ENCODE measurements around the gene FANCE.

FANCE gene

DNA sequence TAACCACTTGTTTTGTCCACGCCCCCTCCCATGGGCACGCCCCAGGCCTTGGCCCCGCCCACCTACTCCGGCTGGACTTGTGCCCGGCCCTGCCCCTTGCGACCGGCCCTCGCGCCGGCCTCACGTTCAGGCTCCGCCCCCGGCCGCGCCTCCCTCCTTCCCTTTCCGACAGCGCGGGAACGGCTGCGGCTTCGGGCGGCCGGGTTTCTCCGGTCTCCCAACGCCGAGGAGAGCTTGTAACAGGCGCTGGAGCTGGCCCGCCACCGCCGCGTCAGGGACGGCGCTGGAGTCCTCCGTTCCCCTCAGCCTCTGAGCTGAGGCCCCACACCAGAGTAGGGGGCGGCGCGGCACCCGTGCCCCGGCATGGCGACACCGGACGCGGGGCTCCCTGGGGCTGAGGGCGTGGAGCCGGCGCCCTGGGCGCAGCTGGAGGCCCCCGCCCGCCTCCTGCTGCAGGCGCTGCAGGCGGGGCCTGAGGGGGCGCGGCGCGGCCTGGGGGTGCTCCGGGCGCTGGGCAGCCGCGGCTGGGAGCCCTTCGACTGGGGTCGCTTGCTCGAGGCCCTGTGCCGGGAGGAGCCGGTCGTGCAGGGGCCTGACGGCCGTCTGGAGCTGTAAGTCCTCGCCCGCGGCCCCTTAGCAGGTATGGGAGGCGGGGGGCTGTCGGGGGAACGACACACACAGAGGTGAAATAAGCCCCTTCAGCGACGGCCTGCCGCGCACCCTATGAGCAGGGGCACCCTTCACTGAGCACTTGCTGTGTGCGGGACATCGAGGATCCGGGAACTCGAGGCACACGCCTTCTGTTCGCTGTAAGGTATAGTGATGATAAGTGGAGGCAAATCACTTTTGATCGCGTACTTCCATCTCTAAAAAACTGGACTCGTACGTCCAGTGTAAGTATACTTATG is at the start of gene FANCE:
TSS of gene FANCE (plus strand) at position 156 of the 908 bp plus-strand sequence. CDS start at position 364, 208 bp downstream.
- Histone ChIP-seq H3K9me3 (ENCODE audit: control insufficient read depth, insufficient read depth, low read length) (no peaks in the 10 kb centered on the region), H3K27ac (ENCODE audit: low read depth, low read length) (no peak within 1 kb of the TSS)

GRCh38 chr6:35402856-35403191 is 49.3 kb upstream of the FANCE start:
- Histone ChIP-seq H3K27ac (ENCODE audit: low read depth, low read length) (no peak overlapping the region), H3F3A (ENCODE audit: control insufficient read depth, insufficient read depth) (no peaks in the 10 kb centered on the region), H3K9me2 (replicated peaks; ENCODE audit: control insufficient read depth, low read length) (no peaks in the 10 kb centered on the region), H3K36me3 (ENCODE audit: control insufficient read depth, low read length) (no peaks in the 10 kb centered on the region), H4K20me1 (ENCODE audit: control insufficient read depth, insufficient read depth, low read depth, low read length) (no peaks in the 10 kb centered on the region; the same call in 1 of the 2 replicates), H3K4me3 (ENCODE audit: low read length) (no peak overlapping the region), H3K9me3 (ENCODE audit: control insufficient read depth, insufficient read depth, low read length) (no peaks in the 10 kb centered on the region), H3K27me3 (ENCODE audit: control insufficient read depth, low read length) (no peaks in the 10 kb centered on the region), H3K4me2 (ENCODE audit: low read length) (no peak overlapping the region), H3K4me1 (ENCODE audit: control insufficient read depth, low read length) (no peaks in the 10 kb centered on the region), H3K79me2 (ENCODE audit: control insufficient read depth, low read length) (no peaks in the 10 kb centered on the region)
- no peak for TF ChIP-seq EZH2phosphoT487 (IDR thresholded peaks at IDR 0.05; ENCODE audit: borderline replicate concordance, low read length)
- TF ChIP-seq, protein P1, sequence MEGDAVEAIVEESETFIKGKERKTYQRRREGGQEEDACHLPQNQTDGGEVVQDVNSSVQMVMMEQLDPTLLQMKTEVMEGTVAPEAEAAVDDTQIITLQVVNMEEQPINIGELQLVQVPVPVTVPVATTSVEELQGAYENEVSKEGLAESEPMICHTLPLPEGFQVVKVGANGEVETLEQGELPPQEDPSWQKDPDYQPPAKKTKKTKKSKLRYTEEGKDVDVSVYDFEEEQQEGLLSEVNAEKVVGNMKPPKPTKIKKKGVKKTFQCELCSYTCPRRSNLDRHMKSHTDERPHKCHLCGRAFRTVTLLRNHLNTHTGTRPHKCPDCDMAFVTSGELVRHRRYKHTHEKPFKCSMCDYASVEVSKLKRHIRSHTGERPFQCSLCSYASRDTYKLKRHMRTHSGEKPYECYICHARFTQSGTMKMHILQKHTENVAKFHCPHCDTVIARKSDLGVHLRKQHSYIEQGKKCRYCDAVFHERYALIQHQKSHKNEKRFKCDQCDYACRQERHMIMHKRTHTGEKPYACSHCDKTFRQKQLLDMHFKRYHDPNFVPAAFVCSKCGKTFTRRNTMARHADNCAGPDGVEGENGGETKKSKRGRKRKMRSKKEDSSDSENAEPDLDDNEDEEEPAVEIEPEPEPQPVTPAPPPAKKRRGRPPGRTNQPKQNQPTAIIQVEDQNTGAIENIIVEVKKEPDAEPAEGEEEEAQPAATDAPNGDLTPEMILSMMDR (IDR thresholded peaks at IDR 0.05; ENCODE audit: low read depth, low read length, poor library complexity, severe bottlenecking) = no peak

More for the DNA sequence above, at the start of gene FANCE:
- Histone ChIP-seq H3K4me1 (ENCODE audit: control insufficient read depth, low read length) (peaks cover 27% of the 10 kb centered on the region), H3K79me2 (ENCODE audit: control insufficient read depth, low read length) (peaks cover 16% of the 10 kb centered on the region), H3K27me3 (ENCODE audit: control insufficient read depth, low read length) (peaks cover 12% of the 10 kb centered on the region), H3K4me3 (ENCODE audit: low read length) (peak within 1 kb of the TSS; percentile 74), H3K9me2 (replicated peaks; ENCODE audit: control insufficient read depth, low read length) (no peaks in the 10 kb centered on the region), H4K20me1 (ENCODE audit: control insufficient read depth, insufficient read depth, low read depth, low read length) (no peaks in the 10 kb centered on the region), H3F3A (ENCODE audit: control insufficient read depth, insufficient read depth) (0 out of 2 replicates have a peak, but pooled peaks cover 2% of the 10 kb centered on the region), H3K4me2 (ENCODE audit: low read length) (peak within 1 kb of the TSS; percentile 81), H3K36me3 (ENCODE audit: control insufficient read depth, low read length) (peaks cover 14% of the 10 kb centered on the region)
- TF ChIP-seq EZH2phosphoT487 (IDR thresholded peaks at IDR 0.05; ENCODE audit: borderline replicate concordance, low read length) = no peak
- TF ChIP-seq, protein P1 (IDR thresholded peaks at IDR 0.05; ENCODE audit: low read depth, low read length, poor library complexity, severe bottlenecking) = no peak

DNA sequence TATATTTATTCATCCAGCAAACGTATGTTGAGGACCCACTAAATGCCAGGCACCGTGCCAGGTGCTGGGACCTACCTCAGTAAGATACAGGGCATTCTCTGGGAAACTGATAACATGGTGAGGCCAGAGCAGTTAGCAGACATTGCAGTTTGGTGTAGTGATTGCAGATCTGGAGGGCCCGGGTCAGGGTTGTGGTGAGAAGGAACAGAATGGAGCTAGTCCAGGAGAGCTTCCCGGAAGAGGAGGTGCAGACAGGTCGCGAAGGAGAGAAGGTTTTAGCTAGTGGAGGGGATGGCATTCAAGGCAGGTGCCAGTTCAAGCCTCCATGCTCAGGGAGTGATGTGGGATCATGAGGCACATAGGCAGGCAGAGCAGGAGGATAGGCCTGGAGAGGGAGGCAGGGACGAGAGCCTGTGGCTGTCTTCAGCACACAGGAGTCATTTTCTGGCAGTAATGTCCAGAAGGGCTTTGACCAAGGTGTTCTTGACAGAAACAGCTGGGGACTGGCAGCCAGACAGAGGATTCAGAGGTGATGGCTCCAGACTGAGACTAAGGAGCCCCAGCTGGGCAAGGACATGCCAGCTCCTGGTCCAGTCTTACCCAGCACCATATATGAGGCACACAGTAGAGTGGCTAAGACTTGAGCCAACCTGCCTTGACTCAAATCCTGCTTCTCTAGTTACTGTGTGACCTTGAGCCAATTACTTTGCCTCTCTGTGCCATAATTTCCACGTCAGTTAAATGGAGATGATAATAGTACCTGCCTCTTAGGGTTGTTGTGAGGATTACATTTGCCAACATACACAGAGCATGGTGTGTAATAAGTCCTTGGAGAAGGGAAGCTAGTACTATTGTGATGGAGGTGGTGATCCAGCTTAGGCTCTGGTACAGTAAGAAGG is 48.3 kb upstream of the FANCE start:
- H3K4me1 ChIP-seq (ENCODE audit: control insufficient read depth, low read length) = peaks cover 4% of the 10 kb centered on the region; the same call in 1 of the 2 replicates
- no peaks in the 10 kb centered on the region; the same call in 1 of the 2 replicates for H4K20me1 ChIP-seq (ENCODE audit: control insufficient read depth, insufficient read depth, low read depth, low read length)
- no peaks in the 10 kb centered on the region for H3K27me3 ChIP-seq (ENCODE audit: control insufficient read depth, low read length)
- no peaks in the 10 kb centered on the region for H3K36me3 ChIP-seq (ENCODE audit: control insufficient read depth, low read length)
- no peaks in the 10 kb centered on the region for H3F3A ChIP-seq (ENCODE audit: control insufficient read depth, insufficient read depth)
- no peaks in the 10 kb centered on the region for H3K9me2 ChIP-seq (replicated peaks; ENCODE audit: control insufficient read depth, low read length)
- H3K4me3 ChIP-seq (ENCODE audit: low read length) = no peak overlapping the region
- H3K4me2 ChIP-seq (ENCODE audit: low read length) = no peak overlapping the region
- no peaks in the 10 kb centered on the region for H3K9me3 ChIP-seq (ENCODE audit: control insufficient read depth, insufficient read depth, low read length)
- H3K27ac ChIP-seq (ENCODE audit: low read depth, low read length) = no peak overlapping the region
- no peaks in the 10 kb centered on the region for H3K79me2 ChIP-seq (ENCODE audit: control insufficient read depth, low read length)
- TF ChIP-seq, protein P1 (IDR thresholded peaks at IDR 0.05; ENCODE audit: low read depth, low read length, poor library complexity, severe bottlenecking) = no peak
- no peak for TF ChIP-seq EZH2phosphoT487 (IDR thresholded peaks at IDR 0.05; ENCODE audit: borderline replicate concordance, low read length)

Data from DOHH2 (cell line).